GM19351 (cell line): Measurements from ENCODE around the gene YAE1.
"Not testable (repeated sequence)": the region's sequence is repeated elsewhere in the genome, so short reads cannot be mapped to it uniquely, and the experiment has no call there.

Source experiments
- ATAC-seq: cut with Tn5 transposase; IDR thresholded peaks from one replicate; pipeline ENCODE4 v1.9.1; 2021; ENCODE audit warnings: mild to moderate bottlenecking, moderate library complexity; ENCODE audit not compliant: unreplicated experiment

Gene YAE1

GRCh38 chr7:39566023-39566921 lies at the start of gene YAE1:
YAE1 (plus strand) TSS chr7:39566404; CDS start chr7:39566419, 15 bp downstream.
- ATAC-seq, result peak; percentile 98

- ATAC-seq, result no peak
Observed at GRCh38 chr7:39516498-39516897, 49.7 kb upstream of the YAE1 start.

GRCh38 chr7:39517240-39517639 lies 49.0 kb upstream of the YAE1 start:
- ATAC-seq, result no peak

DNA sequence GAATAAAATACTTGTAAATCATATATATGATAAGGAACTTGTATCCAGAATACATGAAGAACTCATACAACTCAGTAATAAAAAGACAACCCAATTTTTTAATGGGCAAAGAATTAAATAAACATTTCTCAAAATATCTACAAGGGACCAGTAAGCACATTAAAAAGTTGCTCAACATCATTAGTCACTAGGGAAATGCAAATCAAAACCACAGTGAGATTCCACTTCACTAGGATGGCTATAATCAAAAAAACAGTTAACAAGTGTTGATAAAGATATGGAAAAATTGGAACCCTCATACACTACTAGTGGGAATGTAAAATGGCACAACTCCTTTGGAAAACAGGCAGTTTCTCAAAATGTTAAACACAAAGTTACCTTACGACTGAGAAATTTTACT lies 40.3 kb upstream of the YAE1 start:
- no peak for ATAC-seq

GRCh38 chr7:39526666-39527065 lies 39.5 kb upstream of the YAE1 start:
- ATAC-seq, result no peak

DNA sequence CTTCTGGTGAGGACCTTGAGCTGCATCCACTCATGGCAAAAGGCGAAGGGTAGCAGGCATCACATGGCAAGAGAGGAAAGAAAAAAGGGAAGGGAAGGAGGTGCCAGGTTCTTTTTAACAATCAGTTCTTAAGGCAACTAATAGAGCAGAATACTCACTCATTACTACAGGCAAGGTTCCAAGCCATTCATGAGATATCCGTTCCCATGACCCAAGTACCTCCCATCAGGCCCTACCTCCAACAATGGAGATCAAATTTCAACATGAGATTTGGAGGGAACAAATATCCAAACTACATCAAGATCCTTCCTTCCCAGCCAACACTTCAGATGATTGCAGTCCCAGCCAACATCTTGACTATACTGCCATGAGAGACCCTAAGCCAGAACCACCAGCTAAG lies 38.9 kb upstream of the YAE1 start:
- ATAC-seq, result no peak

DNA sequence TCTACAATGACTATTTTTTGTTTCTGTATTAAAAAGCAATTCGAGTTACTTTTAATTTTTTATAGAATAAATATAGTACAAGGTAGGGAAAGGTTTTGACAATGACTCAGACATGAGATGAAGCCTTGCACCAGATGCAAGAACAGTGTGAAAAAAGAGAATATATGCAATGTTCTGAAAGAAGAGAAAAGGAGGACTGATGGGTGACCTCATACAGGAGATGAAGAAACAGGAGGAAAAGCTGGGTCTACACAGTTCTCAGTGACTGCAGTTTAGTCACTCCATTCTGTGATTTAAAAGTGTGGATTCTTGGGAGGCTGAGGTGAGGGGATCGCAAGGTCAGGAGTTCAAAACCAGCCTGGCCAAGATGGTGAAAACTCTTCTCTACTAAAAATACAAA lies 38.3 kb upstream of the YAE1 start:
- ATAC-seq, result no peak

- ATAC-seq, result no peak
Observed at GRCh38 chr7:39528849-39529248, 37.4 kb upstream of the YAE1 start.

GRCh38 chr7:39529582-39529981 lies 36.6 kb upstream of the YAE1 start:
- no peak for ATAC-seq

GRCh38 chr7:39530971-39531370 lies 35.2 kb upstream of the YAE1 start:
- no peak for ATAC-seq

- no peak for ATAC-seq
Observed at GRCh38 chr7:39531818-39532217, 34.4 kb upstream of the YAE1 start.

DNA sequence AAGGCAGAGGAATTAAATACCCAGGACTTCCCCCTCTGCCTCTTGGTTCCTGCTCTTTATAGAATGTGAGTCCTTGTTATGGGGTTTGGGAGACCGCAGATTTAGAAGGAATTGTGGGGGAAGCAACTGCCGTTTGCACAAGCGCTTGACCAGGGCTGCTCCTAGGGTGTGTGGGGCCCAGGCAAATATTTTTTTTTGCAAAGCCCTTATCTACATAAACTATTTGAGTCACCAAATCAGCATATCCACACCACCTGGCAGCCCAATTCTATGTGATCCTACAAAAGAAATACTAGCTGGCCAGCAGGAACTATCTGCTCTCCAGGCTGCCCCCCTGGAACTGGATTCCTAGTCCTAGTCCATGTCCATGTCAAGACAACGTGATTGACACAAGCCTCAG lies 33.4 kb upstream of the YAE1 start:
- no peak for ATAC-seq

DNA sequence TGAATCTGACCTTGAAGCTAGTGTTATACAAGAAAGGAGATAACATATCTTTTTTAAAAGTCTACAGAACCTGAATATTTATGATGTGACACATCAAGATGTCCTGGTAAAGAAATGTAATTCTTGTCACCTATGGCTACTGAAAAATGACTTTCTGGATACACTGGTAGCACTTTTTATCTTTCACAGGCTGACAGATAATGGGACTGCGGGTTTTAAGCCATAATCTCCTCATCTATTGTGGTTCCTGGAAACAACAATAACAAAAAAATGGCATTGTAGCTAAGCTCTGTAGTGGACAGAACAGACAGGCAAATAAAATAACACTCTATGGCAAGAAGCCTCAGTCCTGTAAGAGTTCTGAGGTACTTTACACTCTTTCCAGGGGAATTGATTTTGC lies 31.6 kb upstream of the YAE1 start:
- ATAC-seq, result no peak

DNA sequence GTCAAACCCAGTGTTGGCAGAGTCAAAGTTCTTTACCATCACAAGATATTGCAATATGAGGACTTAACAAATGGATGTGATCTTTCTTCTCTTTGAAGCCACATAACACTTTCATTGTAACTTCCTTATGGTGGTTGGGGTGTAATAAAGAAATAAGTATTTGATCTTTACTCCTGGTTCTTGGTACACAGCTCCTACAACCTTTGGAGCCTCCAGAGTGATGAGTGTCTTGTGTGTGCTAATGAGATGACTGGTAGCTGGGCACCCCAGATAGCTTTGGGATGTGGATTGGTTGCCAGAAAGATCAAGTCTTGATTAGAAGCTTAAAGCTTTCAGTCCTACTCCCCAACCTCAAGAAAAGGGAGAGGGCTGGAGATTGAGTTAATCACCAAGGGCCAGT lies 31.1 kb upstream of the YAE1 start:
- no peak for ATAC-seq

GRCh38 chr7:39535720-39536119 lies 30.5 kb upstream of the YAE1 start:
- ATAC-seq, result no peak

- ATAC-seq, result no peak
Observed at GRCh38 chr7:39536951-39537350, 29.3 kb upstream of the YAE1 start.

DNA sequence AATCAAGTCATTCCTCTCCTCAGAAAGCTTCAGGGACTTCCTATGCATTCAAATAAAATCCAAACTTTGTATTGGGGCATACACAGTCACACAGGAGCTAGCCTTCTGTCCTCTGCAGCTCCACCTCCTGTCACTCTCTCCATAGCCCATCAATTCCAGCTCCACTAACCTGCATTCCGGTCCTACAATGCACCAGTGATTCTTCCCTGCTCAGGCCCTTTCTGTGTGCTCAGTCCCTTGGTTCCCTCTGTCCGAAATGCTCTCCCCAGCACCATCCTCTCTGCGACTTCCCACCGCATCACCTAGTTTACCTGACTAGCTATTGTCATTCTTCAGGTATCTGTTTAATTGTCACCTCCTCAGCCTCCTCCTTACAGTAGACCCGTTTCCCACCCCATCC lies 26.4 kb upstream of the YAE1 start:
- no peak for ATAC-seq

- no peak for ATAC-seq
Observed at GRCh38 chr7:39540320-39540719, 25.9 kb upstream of the YAE1 start.

GRCh38 chr7:39541511-39541910 lies 24.7 kb upstream of the YAE1 start:
- no peak for ATAC-seq

- ATAC-seq, result not testable (repeated sequence)
Observed at GRCh38 chr7:39544774-39545173, 21.4 kb upstream of the YAE1 start.

DNA sequence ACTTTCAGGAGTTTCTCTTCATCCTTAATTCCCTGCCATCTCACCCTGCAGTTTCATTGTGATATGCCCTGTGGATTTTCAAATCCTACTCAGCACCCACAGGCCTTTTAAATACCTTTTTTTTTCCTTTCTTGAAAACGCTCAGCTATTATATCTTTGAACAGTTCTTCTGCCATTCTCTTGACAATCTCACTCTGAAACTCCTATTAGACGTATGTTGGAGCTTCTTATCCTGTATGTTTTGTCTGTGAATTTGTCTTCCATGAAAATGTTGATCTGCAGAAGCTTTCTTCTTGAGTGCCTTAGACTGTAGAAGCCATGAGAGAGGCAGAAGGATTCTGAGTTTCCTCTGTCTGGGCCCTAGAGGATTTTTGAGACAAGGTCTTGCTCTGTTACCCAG lies 18.9 kb upstream of the YAE1 start:
- ATAC-seq, result no peak

GRCh38 chr7:39550411-39550810 lies 15.8 kb upstream of the YAE1 start:
- ATAC-seq, result no peak

GRCh38 chr7:39553436-39553835 lies 12.8 kb upstream of the YAE1 start:
- no peak for ATAC-seq
